ENCODE data around the gene COPS8.

GRCh38 chr2:237149425-237149824 lies 63.7 kb downstream of the COPS8 start:
- TF ChIP-seq POLR2A (IDR thresholded peaks at IDR 0.05; ENCODE audit: low read length) = no peak
- TF ChIP-seq GATA1 (IDR thresholded peaks at IDR 0.05; ENCODE audit: low read depth, low read length) = no peak
